ENCODE measurements around the gene SYNGR3.

SYNGR3 gene

DNA sequence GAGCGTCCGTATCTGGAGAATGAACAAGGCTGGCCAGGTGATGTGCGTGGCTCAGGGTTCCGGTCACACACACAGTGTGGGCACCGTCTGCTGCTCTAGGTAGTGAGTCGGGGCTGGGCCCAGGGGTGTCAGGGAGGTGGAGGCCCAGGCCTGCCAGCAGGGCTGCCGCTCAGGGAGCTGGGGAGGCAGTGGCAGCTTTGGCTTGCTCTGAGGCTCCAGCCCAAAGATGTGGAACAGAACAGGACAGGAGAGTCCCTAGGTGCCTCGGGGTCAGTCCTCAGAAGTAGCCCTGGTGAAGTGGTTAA, 13.6 kb upstream of the SYNGR3 start:
- peaks cover 7% of the 10 kb centered on the region for H3K4me1 ChIP-seq (ENCODE audit: insufficient read depth, insufficient read length)
- no peak overlapping the region for H3K9ac ChIP-seq (ENCODE audit: insufficient read length, low read depth)
- TF ChIP-seq YY1 (IDR thresholded peaks at IDR 0.05; ENCODE audit: insufficient read depth, insufficient read length) (no peak), ZNF274 (IDR thresholded peaks at IDR 0.05; ENCODE audit: low read depth, low read length) (no peak), SUZ12 (IDR thresholded peaks at IDR 0.05; ENCODE audit: extremely low read depth, insufficient read depth, insufficient read length) (no peak)
- H3K4me3 ChIP-seq (ENCODE audit: insufficient read length, low read depth) = no peak overlapping the region
- no peak for DNase-seq (ENCODE audit: low read depth, low spot score)
- no peaks in the 10 kb centered on the region for H3K27me3 ChIP-seq (ENCODE audit: insufficient read depth, insufficient read length)
- peaks cover 72% of the 10 kb centered on the region for H3K36me3 ChIP-seq (ENCODE audit: insufficient read depth, insufficient read length, low read length)
- no peaks in the 10 kb centered on the region for H3K9me3 ChIP-seq (ENCODE audit: insufficient read depth, low read length)

DNA sequence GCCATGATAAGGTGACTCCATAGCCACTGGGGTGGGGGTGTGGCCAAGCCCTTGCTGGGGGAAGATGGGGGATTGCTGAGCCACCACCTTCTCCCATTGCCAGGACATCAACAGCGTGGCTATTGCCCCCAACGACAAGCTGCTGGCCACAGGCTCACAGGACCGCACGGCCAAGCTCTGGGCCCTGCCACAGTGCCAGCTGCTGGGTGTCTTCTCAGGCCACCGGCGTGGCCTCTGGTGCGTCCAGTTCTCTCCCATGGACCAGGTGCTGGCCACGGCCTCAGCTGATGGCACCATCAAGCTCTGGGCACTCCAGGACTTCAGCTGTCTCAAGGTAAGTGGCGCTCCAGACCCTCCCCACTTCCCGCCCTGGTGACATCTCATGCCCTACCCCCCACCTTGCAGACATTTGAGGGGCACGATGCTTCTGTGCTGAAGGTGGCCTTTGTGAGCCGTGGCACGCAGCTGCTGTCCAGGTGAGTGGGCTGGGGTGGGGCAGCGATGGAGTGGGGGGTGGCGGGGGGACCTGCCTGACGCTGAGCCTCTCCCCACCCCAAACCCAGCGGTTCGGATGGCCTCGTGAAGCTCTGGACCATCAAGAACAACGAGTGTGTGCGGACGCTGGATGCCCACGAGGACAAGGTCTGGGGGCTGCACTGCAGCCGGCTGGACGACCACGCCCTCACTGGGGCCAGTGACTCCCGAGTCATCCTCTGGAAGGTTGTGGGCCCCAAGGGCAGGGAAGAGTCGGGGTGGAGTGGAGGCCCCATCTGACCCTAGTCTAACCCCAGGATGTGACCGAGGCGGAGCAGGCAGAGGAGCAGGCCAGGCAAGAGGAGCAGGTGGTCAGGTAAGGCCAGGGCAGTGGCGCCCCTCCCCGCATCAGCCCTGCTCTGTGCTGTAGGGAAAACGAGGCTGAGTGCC, 12.6 kb upstream of the SYNGR3 start:
- TF ChIP-seq SUZ12 (IDR thresholded peaks at IDR 0.05; ENCODE audit: extremely low read depth, insufficient read depth, insufficient read length) (no peak), YY1 (IDR thresholded peaks at IDR 0.05; ENCODE audit: insufficient read depth, insufficient read length) (no peak), ZNF274 (IDR thresholded peaks at IDR 0.05; ENCODE audit: low read depth, low read length) (no peak)
- H3K27me3 ChIP-seq (ENCODE audit: insufficient read depth, insufficient read length) = no peaks in the 10 kb centered on the region
- H3K4me1 ChIP-seq (ENCODE audit: insufficient read depth, insufficient read length) = peaks cover 18% of the 10 kb centered on the region
- no peaks in the 10 kb centered on the region for H3K9me3 ChIP-seq (ENCODE audit: insufficient read depth, low read length)
- no peak for DNase-seq (ENCODE audit: low read depth, low spot score)
- peaks cover 72% of the 10 kb centered on the region for H3K36me3 ChIP-seq (ENCODE audit: insufficient read depth, insufficient read length, low read length)
- no peak overlapping the region for H3K4me3 ChIP-seq (ENCODE audit: insufficient read length, low read depth)
- no peak overlapping the region for H3K9ac ChIP-seq (ENCODE audit: insufficient read length, low read depth)

DNA sequence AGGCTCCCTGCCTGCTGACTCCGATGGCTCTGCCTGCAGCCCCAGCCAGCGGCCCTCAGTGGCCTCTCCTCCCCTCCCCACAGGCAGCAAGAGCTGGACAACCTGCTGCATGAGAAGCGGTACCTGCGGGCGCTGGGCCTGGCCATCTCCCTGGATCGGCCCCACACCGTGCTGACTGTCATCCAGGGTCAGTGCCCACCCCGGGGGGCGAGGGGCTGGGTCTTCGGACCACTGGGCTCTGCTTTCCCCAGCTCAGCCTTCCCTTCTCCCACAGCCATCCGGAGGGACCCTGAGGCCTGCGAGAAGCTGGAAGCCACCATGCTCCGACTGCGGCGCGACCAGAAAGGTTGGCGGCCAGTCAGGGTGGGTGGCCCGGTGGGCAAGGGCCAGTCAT, 11.9 kb upstream of the SYNGR3 start:
- H3K9me3 ChIP-seq (ENCODE audit: insufficient read depth, low read length) = no peaks in the 10 kb centered on the region
- TF ChIP-seq ZNF274 (IDR thresholded peaks at IDR 0.05; ENCODE audit: low read depth, low read length) = no peak
- TF ChIP-seq YY1 (IDR thresholded peaks at IDR 0.05; ENCODE audit: insufficient read depth, insufficient read length) = no peak
- TF ChIP-seq SUZ12 (IDR thresholded peaks at IDR 0.05; ENCODE audit: extremely low read depth, insufficient read depth, insufficient read length) = no peak
- H3K27me3 ChIP-seq (ENCODE audit: insufficient read depth, insufficient read length) = no peaks in the 10 kb centered on the region
- H3K4me1 ChIP-seq (ENCODE audit: insufficient read depth, insufficient read length) = peaks cover 15% of the 10 kb centered on the region
- H3K36me3 ChIP-seq (ENCODE audit: insufficient read depth, insufficient read length, low read length) = peaks cover 72% of the 10 kb centered on the region
- DNase-seq (ENCODE audit: low read depth, low spot score) = no peak
- H3K9ac ChIP-seq (ENCODE audit: insufficient read length, low read depth) = no peak overlapping the region
- no peak overlapping the region for H3K4me3 ChIP-seq (ENCODE audit: insufficient read length, low read depth)

DNA sequence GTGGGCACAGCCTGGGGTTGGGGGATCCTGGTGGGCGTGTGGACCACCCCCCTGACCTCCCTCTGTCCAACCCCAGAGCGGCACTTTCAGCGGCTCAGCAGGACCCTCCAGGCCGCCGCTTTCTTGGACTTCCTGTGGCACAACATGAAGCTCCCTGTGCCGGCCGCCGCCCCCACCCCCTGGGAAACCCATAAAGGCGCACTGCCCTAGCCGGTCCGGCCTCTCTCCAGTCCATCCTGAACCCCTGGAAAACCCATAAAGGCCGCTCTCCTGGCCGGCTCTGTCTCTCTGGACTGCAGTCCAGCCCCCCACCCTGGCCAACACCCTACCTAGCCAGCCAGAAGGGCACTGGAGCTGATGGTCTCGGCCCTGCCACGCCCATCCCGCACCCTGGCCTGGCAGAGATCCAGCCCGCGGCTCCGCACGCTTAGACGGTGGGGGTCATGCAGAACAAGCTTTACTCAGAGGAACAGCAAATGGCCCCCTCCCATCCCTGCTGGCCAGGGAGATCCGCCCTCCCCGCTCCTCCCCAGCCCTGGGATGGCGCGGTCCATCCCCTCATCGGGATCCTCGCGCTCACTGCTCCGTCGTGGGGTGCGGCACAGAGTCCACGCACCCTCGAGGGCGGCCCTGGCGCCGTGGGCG, 11.2 kb upstream of the SYNGR3 start:
- TF ChIP-seq ZNF274 (IDR thresholded peaks at IDR 0.05; ENCODE audit: low read depth, low read length) (no peak), YY1 (IDR thresholded peaks at IDR 0.05; ENCODE audit: insufficient read depth, insufficient read length) (no peak), SUZ12 (IDR thresholded peaks at IDR 0.05; ENCODE audit: extremely low read depth, insufficient read depth, insufficient read length) (no peak)
- no peak for DNase-seq (ENCODE audit: low read depth, low spot score)
- peaks cover 17% of the 10 kb centered on the region for H3K4me1 ChIP-seq (ENCODE audit: insufficient read depth, insufficient read length)
- H3K9ac ChIP-seq (ENCODE audit: insufficient read length, low read depth) = no peak overlapping the region
- H3K4me3 ChIP-seq (ENCODE audit: insufficient read length, low read depth) = no peak overlapping the region
- H3K27me3 ChIP-seq (ENCODE audit: insufficient read depth, insufficient read length) = no peaks in the 10 kb centered on the region
- H3K36me3 ChIP-seq (ENCODE audit: insufficient read depth, insufficient read length, low read length) = peaks cover 68% of the 10 kb centered on the region
- H3K9me3 ChIP-seq (ENCODE audit: insufficient read depth, low read length) = no peaks in the 10 kb centered on the region

DNA sequence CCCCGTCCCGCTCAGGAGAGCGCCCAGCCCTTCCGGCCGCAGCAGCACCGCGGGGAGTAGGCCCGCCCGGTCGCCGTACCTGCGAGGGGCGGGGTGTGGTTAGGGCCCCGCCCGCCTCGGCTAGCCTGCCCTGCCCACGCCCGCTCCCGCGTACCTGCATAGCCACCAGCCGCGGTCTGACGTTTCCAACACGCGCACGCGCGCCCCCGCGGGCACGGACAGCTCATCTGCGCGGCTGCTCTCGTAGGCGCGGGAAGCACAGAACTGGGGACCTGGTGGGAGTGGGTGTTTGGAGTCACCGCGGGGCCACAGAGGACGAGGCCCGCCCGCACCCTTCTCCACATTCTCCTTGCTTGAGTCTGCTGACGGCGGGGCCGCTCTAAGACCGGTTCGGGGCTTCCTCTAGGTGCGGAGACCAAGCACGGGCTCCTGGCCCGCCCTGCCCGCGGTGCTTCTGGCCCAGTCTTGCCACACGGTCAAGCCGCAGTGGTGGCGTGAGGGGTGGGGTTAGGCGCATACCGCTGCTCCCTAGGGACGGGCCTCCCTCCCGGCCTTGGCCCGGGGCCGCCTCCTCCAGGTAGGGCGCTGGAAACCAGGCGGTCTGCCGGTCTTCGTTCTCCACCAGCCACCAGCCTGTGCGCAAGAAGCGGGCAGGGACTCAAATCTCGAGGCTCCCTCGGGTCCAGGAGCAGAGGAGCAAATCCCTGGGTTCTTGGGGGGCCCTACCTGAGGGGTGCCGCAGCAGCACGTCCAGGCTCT, 10.3 kb upstream of the SYNGR3 start:
- Histone ChIP-seq H3K9ac (ENCODE audit: insufficient read length, low read depth) (no peak overlapping the region), H3K27me3 (ENCODE audit: insufficient read depth, insufficient read length) (no peaks in the 10 kb centered on the region), H3K4me3 (ENCODE audit: insufficient read length, low read depth) (no peak overlapping the region), H3K36me3 (ENCODE audit: insufficient read depth, insufficient read length, low read length) (peaks cover 59% of the 10 kb centered on the region), H3K9me3 (ENCODE audit: insufficient read depth, low read length) (no peaks in the 10 kb centered on the region), H3K4me1 (ENCODE audit: insufficient read depth, insufficient read length) (peaks cover 17% of the 10 kb centered on the region)
- no peak for TF ChIP-seq SUZ12 (IDR thresholded peaks at IDR 0.05; ENCODE audit: extremely low read depth, insufficient read depth, insufficient read length)
- no peak for TF ChIP-seq YY1 (IDR thresholded peaks at IDR 0.05; ENCODE audit: insufficient read depth, insufficient read length)
- TF ChIP-seq ZNF274 (IDR thresholded peaks at IDR 0.05; ENCODE audit: low read depth, low read length) = no peak
- no peak for DNase-seq (ENCODE audit: low read depth, low spot score)

DNA sequence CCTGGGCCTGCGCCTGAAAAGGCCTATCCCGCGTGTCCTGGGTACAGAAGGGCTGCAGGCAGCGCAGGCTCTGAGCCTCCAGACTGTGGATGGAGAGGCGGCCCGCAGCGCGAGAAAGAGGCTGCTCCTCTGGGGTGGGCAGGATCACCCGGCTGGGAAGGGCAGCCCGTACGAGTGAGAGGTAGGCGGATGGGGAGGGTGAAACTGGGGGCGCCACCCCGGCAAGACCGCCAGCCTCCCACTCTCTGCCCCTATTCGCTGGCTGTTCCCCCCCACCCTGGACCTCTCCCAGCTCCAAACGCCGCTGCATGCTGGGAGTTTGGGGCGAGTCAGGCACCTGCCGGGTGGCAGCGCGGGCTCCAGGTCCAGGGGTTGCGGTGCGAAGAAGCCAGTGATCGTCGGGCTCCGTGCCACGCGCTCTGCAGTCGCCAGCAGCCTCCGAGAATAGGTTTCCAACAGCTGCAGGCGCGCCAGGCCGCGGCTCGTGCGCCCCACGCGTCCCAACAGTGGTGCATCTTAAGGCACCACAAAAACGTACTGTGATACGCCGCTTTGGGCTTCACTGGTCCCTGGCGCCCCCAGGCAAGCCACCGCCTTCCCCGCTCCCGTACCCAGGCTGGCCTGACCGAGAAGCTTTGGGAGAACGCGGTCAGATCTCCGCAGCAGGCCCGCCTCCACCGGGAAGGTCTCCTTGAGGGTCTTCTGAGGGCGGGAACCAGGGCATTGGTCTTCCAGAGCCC, 9.6 kb upstream of the SYNGR3 start:
- Histone ChIP-seq H3K4me1 (ENCODE audit: insufficient read depth, insufficient read length) (peaks cover 17% of the 10 kb centered on the region), H3K9me3 (ENCODE audit: insufficient read depth, low read length) (no peaks in the 10 kb centered on the region), H3K9ac (ENCODE audit: insufficient read length, low read depth) (no peak overlapping the region), H3K4me3 (ENCODE audit: insufficient read length, low read depth) (no peak overlapping the region), H3K36me3 (ENCODE audit: insufficient read depth, insufficient read length, low read length) (peaks cover 56% of the 10 kb centered on the region), H3K27me3 (ENCODE audit: insufficient read depth, insufficient read length) (no peaks in the 10 kb centered on the region)
- TF ChIP-seq ZNF274 (IDR thresholded peaks at IDR 0.05; ENCODE audit: low read depth, low read length) = no peak
- no peak for TF ChIP-seq SUZ12 (IDR thresholded peaks at IDR 0.05; ENCODE audit: extremely low read depth, insufficient read depth, insufficient read length)
- TF ChIP-seq YY1 (IDR thresholded peaks at IDR 0.05; ENCODE audit: insufficient read depth, insufficient read length) = no peak
- no peak for DNase-seq (ENCODE audit: low read depth, low spot score)

All from NT2/D1 (cell line).